NCI-H1930 (cell line): ENCODE results near the gene KRT80.
"Not testable (repeated sequence)": the region's sequence is repeated elsewhere in the genome, so short reads cannot be mapped to it uniquely, and the experiment has no call there.

Source experiments
- DNase-seq, 2 experiments: peaks; one replicate each; lab custom pipeline; 2025; lab: John Stamatoyannopoulos, UW

The KRT80 gene

GRCh38 chr12:52191841-52192791 is at the start of gene KRT80:
Gene KRT80 (minus strand): TSS chr12:52192014. CDS start chr12:52191902, 112 bp downstream.
- no peak for DNase-seq

GRCh38 chr12:52241205-52241842 is 49.5 kb upstream of the KRT80 start:
- DNase-seq, result no peak

- not testable (repeated sequence) for DNase-seq
These were observed 48.4 kb upstream of the KRT80 start for GRCh38 chr12:52240247-52240646.

GRCh38 chr12:52239767-52240166 is 48.0 kb upstream of the KRT80 start:
- no peak for DNase-seq

GRCh38 chr12:52238916-52239646 is 47.3 kb upstream of the KRT80 start:
- no peak for DNase-seq

- DNase-seq, result no peak
These were observed 46.5 kb upstream of the KRT80 start for GRCh38 chr12:52238207-52238840.

- DNase-seq, result no peak
These were observed 44.7 kb upstream of the KRT80 start for GRCh38 chr12:52236386-52237050.

GRCh38 chr12:52235822-52236361 is 44.1 kb upstream of the KRT80 start:
- DNase-seq, result no peak

GRCh38 chr12:52235001-52235764 is 43.4 kb upstream of the KRT80 start:
- no peak for DNase-seq

- DNase-seq, result no peak
These were observed 42.5 kb upstream of the KRT80 start for GRCh38 chr12:52234223-52234810.

- no peak for DNase-seq
These were observed 41.8 kb upstream of the KRT80 start for GRCh38 chr12:52233462-52234207.

- no peak for DNase-seq
These were observed 41.1 kb upstream of the KRT80 start, which contains the start of gene KRT7 for GRCh38 chr12:52232674-52233461. Gene KRT7 (plus strand): TSS chr12:52233243. CDS start chr12:52233297, 54 bp downstream.

GRCh38 chr12:52232203-52232673 is 40.4 kb upstream of the KRT80 start:
- DNase-seq, result no peak

- DNase-seq, result no peak
These were observed 39.7 kb upstream of the KRT80 start for GRCh38 chr12:52231305-52232202.

GRCh38 chr12:52230364-52231281 is 38.8 kb upstream of the KRT80 start:
- DNase-seq, result no peak

GRCh38 chr12:52229836-52230343 is 38.1 kb upstream of the KRT80 start:
- DNase-seq, result no peak
